NCI-H345 treated with DMSO at 0.1 percent for 48 hours (cell line): ENCODE data around the gene ERMP1.

ENCODE experiments used
- DNase-seq: peaks from one replicate; lab custom pipeline; 2025; ENCODE audit not compliant: unreplicated experiment; lab: John Stamatoyannopoulos, UW

Gene ERMP1

GRCh38 chr9:5853617-5854016 is 20.7 kb upstream of the ERMP1 start:
- no peak for DNase-seq

GRCh38 chr9:5852987-5853386 is 20.1 kb upstream of the ERMP1 start:
- no peak for DNase-seq

- DNase-seq, result no peak
Observed at GRCh38 chr9:5851445-5851844, 18.5 kb upstream of the ERMP1 start.

GRCh38 chr9:5850724-5851122 is 17.8 kb upstream of the ERMP1 start:
- no peak for DNase-seq

GRCh38 chr9:5848372-5848882 is 15.5 kb upstream of the ERMP1 start:
- no peak for DNase-seq

GRCh38 chr9:5846501-5846921 is 13.6 kb upstream of the ERMP1 start:
- no peak for DNase-seq

GRCh38 chr9:5846096-5846495 is 13.2 kb upstream of the ERMP1 start:
- DNase-seq, result no peak

- DNase-seq, result no peak
Observed at GRCh38 chr9:5845157-5845531, 12.2 kb upstream of the ERMP1 start.

- peak; percentile 56 for DNase-seq
Observed at GRCh38 chr9:5843794-5844471, 11.0 kb upstream of the ERMP1 start.

- DNase-seq, result no peak
Observed at GRCh38 chr9:5842929-5843793, 10.2 kb upstream of the ERMP1 start.

GRCh38 chr9:5841771-5842573 is 9.1 kb upstream of the ERMP1 start:
- DNase-seq, result no peak

GRCh38 chr9:5840788-5841187 is 7.9 kb upstream of the ERMP1 start:
- no peak for DNase-seq

- no peak for DNase-seq
Observed at GRCh38 chr9:5839572-5839902, 6.6 kb upstream of the ERMP1 start.

- no peak for DNase-seq
Observed at GRCh38 chr9:5838884-5839571, 6.1 kb upstream of the ERMP1 start.

GRCh38 chr9:5835808-5836207 is 2.9 kb upstream of the ERMP1 start:
- no peak for DNase-seq

GRCh38 chr9:5834214-5834613 is 1.3 kb upstream of the ERMP1 start:
- DNase-seq, result no peak

- no peak for DNase-seq
Observed at GRCh38 chr9:5832071-5832537, 813 bp downstream of the ERMP1 start.

- DNase-seq, result no peak
Observed at GRCh38 chr9:5825895-5826622, 6.9 kb downstream of the ERMP1 start.

GRCh38 chr9:5825223-5825622 is 7.7 kb downstream of the ERMP1 start:
- no peak for DNase-seq

- DNase-seq, result no peak
Observed at GRCh38 chr9:5820425-5820824, 12.5 kb downstream of the ERMP1 start.
